Body of pancreas (tissue), 4 donors: ENCODE measurements around the gene NIPAL3.

Experiments
- CTCF ChIP-seq, 7 experiments: fragments of 450-650 bp in 4 of 7; fragments of 200-600 bp in 3 of 7; sonication (generic) in 3 of 7; IDR thresholded peaks; one replicate each; pipeline ENCODE4 v1.5.1; 2016 to 2019; ENCODE audit warnings: antibody characterized with exemption in 7 of 7
- POLR2A ChIP-seq, 3 donors: fragments of 450-650 bp; IDR thresholded peaks; one replicate each; pipeline ENCODE4 v1.6.1; 2016; ENCODE audit warnings: antibody characterized with exemption in 3 of 3, mild to moderate bottlenecking in 2 of 3

- TF ChIP-seq POLR2A (IDR thresholded peaks at IDR 0.05) (no peak), CTCF (IDR thresholded peaks at IDR 0.05) (no peak)
Measured at GRCh38 chr1:24373044-24373443, 42.6 kb upstream of the NIPAL3 start.
